Activated T-helper 1 cell treated with anti-CD3 and anti-CD28 coated beads, Interleukin-12 subunit alpha, Interleukin-12 subunit beta, Interleukin-2, Interleukin-4 antibody, amounts not matched to agents 30 ng/mL and 10 ng/mL and 1 ng/mL, durations not matched to agents 14 hours and 24 hours and 36 hours (primary cell): ENCODE results near the gene WDR47. TPM values are rescaled to one million over a fixed set of nuclear protein-coding genes. Genes with fewer than 3 reads are reported as not detected.
A peak's percentile ranks its signal among the peaks of the same experiment; 100 is the strongest.
"Not testable (repeated sequence)": the region's sequence is repeated elsewhere in the genome, so short reads cannot be mapped to it uniquely, and the experiment has no call there.

Source experiments
- DNase-seq: peaks from one replicate; pipeline ENCODE4 v3.0.0; 2021; ENCODE audit warnings: low spot score
- H3K27ac Mint-ChIP-seq: one replicate; pipeline ENCODE4 v1.8.0; 2021; ENCODE audit warnings: mild to moderate bottlenecking, mixed read lengths
- H3K27me3 Mint-ChIP-seq: one replicate; pipeline ENCODE4 v1.8.0; 2022; ENCODE audit warnings: mild to moderate bottlenecking, moderate library complexity, mixed read lengths; ENCODE audit not compliant: insufficient read depth
- H3K36me3 Mint-ChIP-seq: one replicate; pipeline ENCODE4 v1.8.0; 2021; ENCODE audit warnings: low read depth, mixed read lengths
- H3K4me1 Mint-ChIP-seq: one replicate; pipeline ENCODE4 v1.8.0; 2021; ENCODE audit warnings: low read depth, mixed read lengths
- H3K4me3 Mint-ChIP-seq: one replicate; pipeline ENCODE4 v1.8.0; 2021; ENCODE audit warnings: mild to moderate bottlenecking, moderate library complexity, mixed read lengths
- H3K9me3 Mint-ChIP-seq: one replicate; pipeline ENCODE4 v1.8.0; 2021; ENCODE audit warnings: mixed read lengths
- intact Hi-C: fragments of 100-400 bp; cut with micrococcal nuclease; formaldehyde crosslinking; loops from one replicate; pipeline ENCODE4 v1.15.1; 2024
- total RNA-seq: library from RNA; stranded (reverse); gene quantifications from 2 replicates; pipeline ENCODE4 v1.2.3, GENCODE V29; 2022

Gene WDR47
- total RNA-seq, 1 donor from 2014 or later: 14.4 TPM

DNA sequence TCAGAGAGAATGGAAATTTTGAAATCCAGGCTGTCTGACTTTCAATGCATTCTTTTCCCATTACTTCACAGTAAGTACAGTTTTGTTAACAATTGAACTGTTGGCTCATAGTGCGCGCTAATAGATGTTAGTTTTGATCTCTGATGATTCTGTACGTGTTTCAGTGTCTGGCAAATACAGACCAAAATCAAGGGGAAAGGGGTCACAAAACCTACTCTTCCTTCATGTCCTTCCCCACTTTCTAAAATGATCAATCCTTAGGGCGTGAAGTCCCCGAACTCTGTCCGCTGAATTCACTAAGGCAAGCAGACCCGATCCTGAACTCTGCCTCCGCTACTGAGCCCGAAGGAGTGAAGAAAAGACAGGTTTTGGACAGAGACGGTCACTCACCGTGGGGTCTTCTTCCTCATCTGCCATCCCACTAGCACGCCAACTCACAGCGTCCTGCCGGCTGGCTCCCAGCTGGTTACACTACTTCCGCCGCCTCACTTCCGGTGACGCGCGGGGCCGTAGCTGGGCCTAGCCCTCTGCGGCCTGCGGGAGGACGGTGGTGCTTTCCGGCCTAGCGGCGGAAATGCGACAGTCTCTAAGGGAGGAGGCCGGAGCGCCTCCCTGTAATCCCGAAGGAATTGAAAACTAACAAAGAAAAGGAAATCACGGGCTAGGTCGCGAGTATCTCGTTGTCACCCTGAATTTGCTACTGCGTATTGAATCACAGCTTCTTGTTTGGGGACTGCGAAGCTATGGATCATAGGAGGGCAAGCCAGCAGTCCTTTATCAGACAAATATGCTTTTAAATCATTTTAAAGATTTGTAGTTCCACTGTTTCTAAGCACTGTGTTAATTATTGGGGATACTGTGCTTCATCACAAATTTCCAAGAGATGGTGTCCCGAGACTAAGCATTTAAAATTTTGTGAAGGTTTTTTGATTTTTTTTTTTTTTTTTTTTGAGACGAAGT lies 33.9 kb upstream of the WDR47 start, which contains the start of gene TAF13:
TAF13 (minus strand) TSS at position 473 of the 960 bp plus-strand sequence; CDS start at position 417, 56 bp downstream.
- peak within 1 kb of the TSS; percentile 99 for H3K4me3 Mint-ChIP-seq
- peak; percentile 87 for DNase-seq
- no peaks in the 10 kb centered on the region for H3K9me3 Mint-ChIP-seq
- H3K36me3 Mint-ChIP-seq: peaks cover 16% of the 10 kb centered on the region
- peaks cover 1% of the 10 kb centered on the region for H3K27me3 Mint-ChIP-seq
- peaks cover 20% of the 10 kb centered on the region for H3K4me1 Mint-ChIP-seq
- peak within 1 kb of the TSS; percentile 88 for H3K27ac Mint-ChIP-seq
- intact Hi-C loops: loop anchor here (1.0 to 2.0 kb wide), 7 partner anchors 14 to 329 kb away; partner anchors contain the start of genes CLCC1, STXBP3, TMEM167B and WDR47

DNA sequence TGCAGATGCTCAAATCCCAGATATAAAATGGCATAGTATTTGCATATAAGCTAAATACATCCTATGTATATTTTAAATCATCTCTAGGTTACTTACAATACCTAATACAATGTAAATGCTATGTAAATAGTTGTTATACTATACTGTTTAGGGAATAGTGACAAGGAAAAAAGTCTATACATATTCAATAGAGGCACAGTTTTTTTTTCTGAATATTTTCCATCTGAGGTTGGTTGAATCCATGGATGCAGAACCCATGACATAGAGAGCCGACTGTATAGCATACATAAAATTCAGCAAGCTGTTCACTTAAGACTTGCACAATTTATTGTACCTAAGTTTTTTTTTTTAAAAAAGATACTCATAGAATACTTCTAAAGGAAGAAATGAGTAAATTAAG lies 27.4 kb upstream of the WDR47 start:
- intact Hi-C loops: no loop called here
- Mint-ChIP-seq H3K4me1 (peaks cover 8% of the 10 kb centered on the region), H3K9me3 (no peaks in the 10 kb centered on the region), H3K27me3 (no peaks in the 10 kb centered on the region), H3K27ac (no peak overlapping the region), H3K36me3 (peaks cover 22% of the 10 kb centered on the region), H3K4me3 (no peak overlapping the region)
- DNase-seq: no peak

DNA sequence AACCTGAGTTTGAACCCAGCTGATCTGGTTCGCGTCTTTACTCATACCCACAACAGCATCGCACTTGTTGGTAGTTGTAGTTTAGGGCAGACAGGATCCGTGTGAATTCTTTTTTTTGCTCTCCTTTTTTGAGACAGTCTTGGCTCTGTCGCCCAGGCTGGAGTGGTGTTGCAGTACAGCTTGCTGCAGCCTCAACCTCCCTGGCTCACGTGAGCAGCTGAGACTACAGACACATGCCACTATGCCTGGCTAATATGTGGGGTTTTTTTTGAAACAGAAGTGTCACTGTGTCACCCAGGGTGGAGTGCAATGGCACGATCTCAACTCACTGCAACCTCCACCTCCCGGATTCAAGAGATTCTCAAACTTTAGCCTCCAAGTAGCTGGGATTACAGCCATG lies 26.0 kb upstream of the WDR47 start:
- Mint-ChIP-seq H3K36me3 (peaks cover 21% of the 10 kb centered on the region), H3K27me3 (no peaks in the 10 kb centered on the region)
- intact Hi-C loops: no loop called here

DNA sequence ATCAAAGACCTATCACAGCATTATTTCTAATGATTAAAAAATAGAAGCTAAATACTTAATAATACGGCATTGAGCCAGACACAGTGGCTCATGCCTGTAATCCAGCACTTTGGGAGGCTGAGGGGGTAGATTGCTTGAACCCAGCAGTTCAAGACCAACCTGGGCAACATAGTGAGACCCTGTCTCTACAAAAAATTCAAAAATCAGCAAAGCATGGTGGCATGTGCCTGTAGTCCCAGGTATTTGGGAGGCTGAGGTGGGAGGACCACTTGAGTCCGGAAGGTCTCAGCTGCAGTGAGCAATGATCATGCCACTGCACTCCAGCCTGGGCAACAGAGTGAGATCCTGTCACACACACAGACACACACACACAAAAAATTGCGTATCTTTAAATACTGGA lies 23.2 kb upstream of the WDR47 start:
- Mint-ChIP-seq H3K9me3 (no peaks in the 10 kb centered on the region), H3K27me3 (no peaks in the 10 kb centered on the region), H3K4me1 (peaks cover 5% of the 10 kb centered on the region), H3K4me3 (no peak overlapping the region), H3K36me3 (peaks cover 16% of the 10 kb centered on the region), H3K27ac (no peak overlapping the region)
- no peak for DNase-seq
- intact Hi-C loops: no loop called here

More for the DNA sequence above, 26.0 kb upstream of the WDR47 start:
- peaks cover 5% of the 10 kb centered on the region for H3K4me1 Mint-ChIP-seq
- no peak overlapping the region for H3K4me3 Mint-ChIP-seq
- no peak for DNase-seq
- H3K9me3 Mint-ChIP-seq: no peaks in the 10 kb centered on the region
- H3K27ac Mint-ChIP-seq: no peak overlapping the region

DNA sequence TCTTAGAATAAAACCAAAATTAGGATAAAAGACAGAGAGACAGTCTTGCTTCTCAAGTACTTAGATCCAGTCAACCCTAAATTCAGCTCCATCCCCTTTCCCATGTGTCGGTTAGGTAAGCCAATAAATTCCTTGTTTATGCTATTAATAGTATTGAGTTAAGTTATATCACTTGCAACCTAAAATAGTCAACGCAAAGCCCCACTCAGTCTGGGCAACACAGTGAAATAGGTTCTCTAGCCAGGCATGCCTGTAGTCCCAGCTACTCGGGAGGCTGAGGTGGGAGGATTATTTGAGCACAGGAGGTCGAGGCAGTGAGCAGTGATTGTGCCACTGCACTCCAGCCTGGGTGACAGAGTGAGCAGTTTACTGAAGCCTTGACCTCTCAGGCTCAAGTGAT lies 19.3 kb upstream of the WDR47 start:
- Mint-ChIP-seq H3K36me3 (peaks cover 7% of the 10 kb centered on the region), H3K27me3 (peaks cover 4% of the 10 kb centered on the region), H3K27ac (no peak overlapping the region), H3K4me1 (peaks cover 1% of the 10 kb centered on the region), H3K9me3 (no peaks in the 10 kb centered on the region), H3K4me3 (no peak overlapping the region)
- intact Hi-C loops: no loop called here
- DNase-seq: no peak

DNA sequence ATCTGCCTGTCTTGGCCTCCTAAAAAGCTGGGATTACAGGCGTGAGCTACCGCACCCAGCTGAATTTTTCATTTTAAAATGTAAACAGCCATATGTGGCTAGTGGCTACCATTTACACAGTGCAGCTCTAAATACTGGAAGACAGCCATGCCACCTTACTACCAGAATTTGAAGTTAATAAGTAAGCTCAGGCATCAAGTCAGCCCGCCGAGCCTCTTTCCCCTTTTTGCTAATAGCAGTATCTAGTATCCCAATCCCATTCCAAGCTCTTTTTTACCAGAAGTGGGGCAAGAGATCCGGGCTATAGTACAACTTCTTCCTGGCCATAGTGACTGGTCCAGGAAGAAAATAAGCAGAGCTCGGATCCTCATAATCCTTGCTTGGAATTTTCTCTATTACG lies 18.8 kb upstream of the WDR47 start:
- DNase-seq: no peak
- no peaks in the 10 kb centered on the region for H3K4me1 Mint-ChIP-seq
- H3K9me3 Mint-ChIP-seq: no peaks in the 10 kb centered on the region
- H3K27ac Mint-ChIP-seq: no peak overlapping the region
- intact Hi-C loops: no loop called here
- no peak overlapping the region for H3K4me3 Mint-ChIP-seq
- H3K36me3 Mint-ChIP-seq: peaks cover 7% of the 10 kb centered on the region
- H3K27me3 Mint-ChIP-seq: peaks cover 4% of the 10 kb centered on the region

DNA sequence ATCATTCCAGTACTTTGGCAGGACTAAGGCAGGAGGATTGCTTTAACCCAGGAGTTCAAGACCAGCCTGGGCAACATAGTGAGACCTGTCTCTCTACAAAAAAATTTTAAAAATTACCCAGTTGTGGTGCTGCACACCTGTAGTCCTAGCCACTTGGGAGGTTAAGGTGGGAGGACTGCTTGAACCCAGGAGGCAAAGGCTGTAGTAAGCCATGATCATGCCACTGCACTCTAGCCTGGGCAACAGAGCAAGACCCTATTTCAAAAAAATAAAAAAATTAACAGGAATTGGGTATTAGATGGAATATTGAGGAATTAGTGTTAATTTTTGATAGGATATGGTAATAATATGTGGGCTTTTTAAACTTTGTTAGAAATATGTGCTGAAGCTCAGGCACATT lies 17.1 kb upstream of the WDR47 start:
- Mint-ChIP-seq H3K4me1 (no peaks in the 10 kb centered on the region), H3K9me3 (no peaks in the 10 kb centered on the region), H3K4me3 (no peak overlapping the region), H3K27me3 (peaks cover 4% of the 10 kb centered on the region), H3K27ac (no peak overlapping the region), H3K36me3 (peaks cover 2% of the 10 kb centered on the region)
- intact Hi-C loops: no loop called here
- DNase-seq: no peak

DNA sequence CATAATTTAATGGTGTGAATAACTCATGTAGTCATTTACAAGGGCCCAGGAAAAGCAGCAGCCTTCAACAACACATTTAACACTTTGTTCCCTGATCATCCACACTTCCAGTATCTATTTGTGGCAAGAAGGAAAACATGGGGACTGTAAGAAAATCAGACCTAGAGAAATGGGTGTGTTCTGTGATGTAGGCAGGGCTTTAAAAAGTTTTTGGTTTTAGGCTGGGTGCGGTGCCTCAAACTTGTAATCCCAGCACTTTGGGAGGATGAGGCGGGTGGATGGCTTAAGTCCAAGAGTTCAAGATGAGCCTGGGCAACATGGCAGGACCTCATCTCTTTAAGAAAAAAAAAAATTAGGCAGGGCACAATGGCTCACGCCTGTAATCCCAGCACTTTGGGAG lies 14.2 kb upstream of the WDR47 start:
- Mint-ChIP-seq H3K4me3 (no peak overlapping the region), H3K4me1 (no peaks in the 10 kb centered on the region)
- intact Hi-C loops: no loop called here

DNA sequence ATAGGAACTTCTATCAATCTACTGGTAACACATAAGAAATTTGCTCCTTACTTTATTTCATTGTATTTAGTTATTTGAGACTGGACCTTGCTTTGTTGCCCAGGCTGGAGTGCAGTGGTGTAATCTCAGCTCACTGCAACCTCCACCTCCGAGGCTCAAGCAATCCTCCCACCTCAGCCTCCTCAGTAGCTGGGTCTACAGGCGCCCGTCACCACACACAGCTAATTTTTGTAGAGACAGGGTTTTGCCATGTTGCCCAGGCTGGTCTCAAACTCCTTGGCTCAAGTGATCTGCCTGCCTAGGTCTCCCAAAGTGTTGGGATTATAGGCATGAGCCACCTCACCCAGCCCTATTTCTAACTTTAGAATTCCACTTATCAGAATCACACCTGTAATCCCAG lies 10.2 kb upstream of the WDR47 start:
- H3K27me3 Mint-ChIP-seq, H3K4me1 Mint-ChIP-seq, H3K27ac Mint-ChIP-seq, H3K4me3 Mint-ChIP-seq, intact Hi-C loops, H3K36me3 Mint-ChIP-seq, H3K9me3 Mint-ChIP-seq, DNase-seq: not testable (repeated sequence)

More for the DNA sequence above, 14.2 kb upstream of the WDR47 start:
- Mint-ChIP-seq H3K27ac (no peak overlapping the region), H3K36me3 (no peaks in the 10 kb centered on the region), H3K9me3 (no peaks in the 10 kb centered on the region), H3K27me3 (peaks cover 7% of the 10 kb centered on the region)
- DNase-seq: no peak

DNA sequence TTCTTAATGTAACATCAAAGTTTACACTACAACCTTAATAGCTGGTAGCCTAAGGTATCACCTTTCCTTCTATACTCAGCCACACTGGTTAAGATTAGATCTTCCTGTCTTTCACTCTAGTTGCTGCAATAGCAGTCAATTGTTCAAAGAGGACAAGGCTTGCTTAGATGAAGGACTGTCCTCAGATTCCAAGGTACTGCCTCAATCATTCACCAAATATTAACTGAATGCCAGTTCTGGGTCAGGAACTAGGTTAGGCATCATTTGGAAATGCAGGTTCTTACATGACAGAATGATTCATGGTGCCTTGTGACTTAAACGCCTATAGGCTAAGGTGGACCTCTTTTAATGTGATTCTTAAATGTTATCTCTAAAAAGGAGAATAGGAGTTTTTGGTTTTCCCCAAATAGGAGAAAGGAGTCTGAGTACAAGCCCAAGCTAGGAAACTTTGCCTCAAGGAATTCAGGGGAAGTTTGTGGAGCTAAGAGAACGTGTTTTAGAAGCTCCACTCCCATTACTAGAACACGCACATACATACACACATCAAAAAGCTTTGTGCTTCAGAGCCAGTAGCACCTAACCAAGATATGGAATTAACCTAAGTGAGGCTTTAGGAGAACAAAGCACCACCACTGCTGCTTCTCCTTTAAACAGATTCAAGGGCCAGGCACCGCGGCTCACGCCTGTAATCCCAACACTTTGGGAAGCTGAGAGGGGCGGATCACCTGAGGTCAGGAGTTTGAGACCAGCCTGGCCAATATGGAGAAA lies 8.5 kb upstream of the WDR47 start:
- Mint-ChIP-seq H3K36me3 (no peaks in the 10 kb centered on the region), H3K27ac (no peak overlapping the region), H3K4me1 (no peaks in the 10 kb centered on the region), H3K4me3 (no peak overlapping the region), H3K9me3 (no peaks in the 10 kb centered on the region), H3K27me3 (peaks cover 7% of the 10 kb centered on the region)
- DNase-seq: no peak
- intact Hi-C loops: no loop called here

DNA sequence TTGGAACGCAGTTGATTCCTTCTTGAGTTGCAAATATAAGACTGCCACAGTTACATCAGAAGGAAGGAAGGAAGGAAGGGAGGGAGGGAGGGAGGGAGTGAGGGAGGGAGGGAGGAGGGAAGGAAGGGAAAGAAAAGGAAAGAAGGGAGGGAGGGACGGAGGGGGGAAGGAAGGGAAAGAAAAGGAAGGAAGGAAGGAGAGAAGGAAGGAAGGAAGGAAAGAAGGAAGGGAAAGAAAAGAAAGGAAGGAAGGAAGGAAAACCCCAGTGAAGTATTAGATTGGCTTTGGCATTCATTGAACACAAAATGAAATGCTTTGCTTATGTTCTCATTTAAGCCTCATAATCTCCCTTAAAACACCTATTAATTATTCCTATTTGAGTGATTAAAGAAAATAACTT lies 6.4 kb upstream of the WDR47 start:
- DNase-seq: no peak
- Mint-ChIP-seq H3K36me3 (no peaks in the 10 kb centered on the region), H3K27me3 (peaks cover 7% of the 10 kb centered on the region), H3K27ac (no peak overlapping the region), H3K4me3 (no peak overlapping the region), H3K4me1 (no peaks in the 10 kb centered on the region), H3K9me3 (no peaks in the 10 kb centered on the region)
- intact Hi-C loops: no loop called here

DNA sequence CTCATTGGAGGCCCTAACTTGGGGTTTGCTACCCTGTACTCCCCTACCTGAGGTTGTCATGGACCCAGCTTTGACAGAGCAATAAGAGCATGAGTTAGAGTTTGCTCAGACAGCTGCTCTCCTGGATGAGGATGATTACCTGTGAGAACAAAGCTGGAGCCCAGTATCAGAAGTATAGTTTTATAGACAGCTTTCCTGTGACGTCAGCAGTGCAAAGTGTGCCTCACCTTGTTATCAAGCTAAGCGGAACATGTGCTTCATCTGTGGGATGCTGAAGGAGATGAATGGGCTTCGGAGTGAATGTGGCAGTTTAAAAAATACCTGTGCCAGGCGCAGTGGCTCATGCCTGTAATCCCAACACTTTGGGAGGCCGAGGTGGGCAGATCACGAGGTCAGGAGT lies 5.4 kb upstream of the WDR47 start:
- Mint-ChIP-seq H3K36me3 (no peaks in the 10 kb centered on the region), H3K27me3 (peaks cover 6% of the 10 kb centered on the region), H3K4me1 (no peaks in the 10 kb centered on the region), H3K27ac (no peak overlapping the region), H3K4me3 (no peak overlapping the region), H3K9me3 (no peaks in the 10 kb centered on the region)
- intact Hi-C loops: no loop called here
- DNase-seq: no peak

DNA sequence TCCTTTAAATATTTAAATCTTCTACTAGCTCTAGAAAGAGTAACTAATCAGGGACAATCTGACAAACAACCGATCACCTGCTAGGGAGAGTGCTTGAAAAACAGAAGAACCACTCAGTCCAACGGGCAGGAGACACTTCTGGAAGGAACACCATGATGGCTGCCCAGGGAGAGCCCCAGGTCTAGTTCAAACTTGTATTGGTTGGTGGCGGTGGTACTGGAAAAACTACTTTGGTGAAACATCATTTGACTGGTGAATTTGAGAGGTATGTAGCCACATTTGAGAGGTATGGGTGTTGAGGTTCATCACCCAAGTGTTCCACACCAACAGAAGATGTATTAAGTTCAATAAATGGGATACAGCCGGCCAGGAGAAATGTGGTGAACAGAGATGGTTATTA lies 4.8 kb upstream of the WDR47 start:
- no peak for DNase-seq
- intact Hi-C loops: no loop called here
- Mint-ChIP-seq H3K27me3 (peaks cover 4% of the 10 kb centered on the region), H3K4me1 (no peaks in the 10 kb centered on the region), H3K27ac (no peak overlapping the region), H3K9me3 (no peaks in the 10 kb centered on the region), H3K4me3 (no peak overlapping the region), H3K36me3 (no peaks in the 10 kb centered on the region)
